Thoracic aorta (tissue), 2 donors: Measurements from ENCODE around the gene NDC1. TPM values are rescaled to one million over a fixed set of nuclear protein-coding genes. Genes with fewer than 3 reads are reported as not detected.

Experiments
- ATAC-seq: fragments of 150-250 bp; one replicate; pipeline ENCODE4 v1.8.0; 2017; ENCODE audit warnings: low read depth; ENCODE audit not compliant: insufficient number of reproducible peaks, low FRiP score
- DNase-seq: peaks from one replicate; pipeline ENCODE4 v3.0.0-alpha.2; 2020; ENCODE audit warnings: low spot score
- H3K27ac ChIP-seq, 2 donors: fragments of 200-600 bp; sonication (generic); 1 replicate in 1 of 2; 2 replicates in 1 of 2; pipeline ENCODE4 v1.5.1; 2016; ENCODE audit warnings: mild to moderate bottlenecking in 2 of 2, moderate library complexity in 2 of 2
- H3K27me3 ChIP-seq: fragments of 200-600 bp; sonication (generic); replicated peaks from 2 replicates; pipeline ENCODE4 v1.6.0; 2016; ENCODE audit warnings: mild to moderate bottlenecking; ENCODE audit not compliant: insufficient read depth
- H3K36me3 ChIP-seq: fragments of 200-600 bp; sonication (generic); one replicate; pipeline ENCODE4 v1.5.1; 2016
- H3K4me1 ChIP-seq, 2 donors: fragments of 200-600 bp; sonication (generic); 1 replicate in 1 of 2; 2 replicates in 1 of 2; pipeline versions ENCODE4 v1.5.1 to v1.6.0; 2016; ENCODE audit warnings: low read depth in 2 of 2, mild to moderate bottlenecking in 1 of 2; ENCODE audit not compliant: control insufficient read depth in 1 of 2
- H3K4me3 ChIP-seq: fragments of 200-600 bp; sonication (generic); 2 replicates; pipeline ENCODE4 v1.5.1; 2016; ENCODE audit warnings: mild to moderate bottlenecking
- H3K9me3 ChIP-seq: fragments of 200-600 bp; sonication (generic); 2 replicates; pipeline ENCODE4 v1.5.1; 2016
- CTCF ChIP-seq: fragments of 200-600 bp; sonication (generic); IDR thresholded peaks from one replicate; pipeline ENCODE4 v1.5.1; 2019; ENCODE audit warnings: antibody characterized with exemption
- total RNA-seq, 2 donors: library from RNA; depleted of rRNA; stranded (reverse); fragments of >200 nt; gene quantifications; one replicate each; pipeline versions ENCODE4 v1.1.0 to v1.2.3, GENCODE V29; 2016

Gene NDC1
- total RNA-seq, 2 donors from 2014 or later: 4.2 to 14.6 TPM

- Histone ChIP-seq H3K4me1 (no peaks in the 10 kb centered on the region), H3K27me3 (no peaks in the 10 kb centered on the region), H3K9me3 (no peaks in the 10 kb centered on the region), H3K27ac (no peak overlapping the region), H3K4me3 (no peak overlapping the region), H3K36me3 (peaks cover 5% of the 10 kb centered on the region)
- DNase-seq (no peak), ATAC-seq (no peak)
- TF ChIP-seq CTCF: no peak
Observed at GRCh38 chr1:53804181-53804580, 33.9 kb downstream of the NDC1 start.

GRCh38 chr1:53800621-53801020 lies 37.5 kb downstream of the NDC1 start:
- no peak for DNase-seq
- Histone ChIP-seq H3K4me1 (no peaks in the 10 kb centered on the region), H3K9me3 (no peaks in the 10 kb centered on the region), H3K27me3 (no peaks in the 10 kb centered on the region), H3K4me3 (no peak overlapping the region), H3K27ac (no peak overlapping the region), H3K36me3 (peaks cover 9% of the 10 kb centered on the region)
- no peak for TF ChIP-seq CTCF
- ATAC-seq: no peak

- no peaks in the 10 kb centered on the region for H3K27me3 ChIP-seq
- no peak for ATAC-seq
- H3K27ac ChIP-seq: no peak overlapping the region
- H3K36me3 ChIP-seq: peaks cover 9% of the 10 kb centered on the region
- H3K4me1 ChIP-seq: no peaks in the 10 kb centered on the region
- TF ChIP-seq CTCF: no peak
- no peaks in the 10 kb centered on the region for H3K9me3 ChIP-seq
- DNase-seq: no peak
- H3K4me3 ChIP-seq: no peak overlapping the region
Observed at GRCh38 chr1:53799141-53799540, 39.0 kb downstream of the NDC1 start.

- no peaks in the 10 kb centered on the region for H3K27me3 ChIP-seq
- H3K9me3 ChIP-seq: no peaks in the 10 kb centered on the region
- H3K27ac ChIP-seq: no peak overlapping the region
- ATAC-seq (no peak), DNase-seq (no peak)
- H3K4me3 ChIP-seq: no peak overlapping the region
- H3K36me3 ChIP-seq: no peaks in the 10 kb centered on the region
- no peak for TF ChIP-seq CTCF
- no peaks in the 10 kb centered on the region for H3K4me1 ChIP-seq
Observed at GRCh38 chr1:53792806-53793205, 45.3 kb downstream of the NDC1 start.

- Histone ChIP-seq H3K9me3 (no peaks in the 10 kb centered on the region), H3K27ac (no peak overlapping the region), H3K27me3 (no peaks in the 10 kb centered on the region), H3K36me3 (no peaks in the 10 kb centered on the region), H3K4me3 (no peak overlapping the region), H3K4me1 (no peaks in the 10 kb centered on the region)
- DNase-seq: no peak
- no peak for ATAC-seq
- TF ChIP-seq CTCF: no peak
Observed at GRCh38 chr1:53787655-53788054, 50.4 kb downstream of the NDC1 start.
